Activated naive CD4-positive, alpha-beta T cell treated with anti-CD3 and anti-CD28 coated beads, Interleukin-2, amount 10 ng/mL, durations not matched to agents 7 days and 5 days (primary cell): ENCODE data around the gene TTC23.
A peak's percentile ranks its signal among the peaks of the same experiment; 100 is the strongest.

Source experiments
- CTCF ChIA-PET: fragments of 350-600 bp; sonication (Branson Sonifier 250); formaldehyde crosslinking; loops from one replicate; lab custom pipeline; 2021; ENCODE audit warnings: antibody characterized with exemption; lab: Charles Lee
- DNase-seq: peaks from one replicate; pipeline ENCODE4 v3.0.0-alpha.2; 2020
- H3K27ac Mint-ChIP-seq: one replicate; pipeline ENCODE4 v1.8.0; 2021; ENCODE audit warnings: mild to moderate bottlenecking, moderate library complexity, mixed read lengths
- H3K27me3 Mint-ChIP-seq: one replicate; pipeline ENCODE4 v1.8.0; 2021; ENCODE audit warnings: mild to moderate bottlenecking, mixed read lengths
- H3K36me3 Mint-ChIP-seq: one replicate; pipeline ENCODE4 v1.8.0; 2021; ENCODE audit warnings: mixed read lengths
- H3K4me1 Mint-ChIP-seq: one replicate; pipeline ENCODE4 v1.8.0; 2021; ENCODE audit warnings: mixed read lengths
- H3K4me3 Mint-ChIP-seq: one replicate; pipeline ENCODE4 v1.8.0; 2021; ENCODE audit warnings: mild to moderate bottlenecking, moderate library complexity, mixed read lengths
- H3K9me3 Mint-ChIP-seq: one replicate; pipeline ENCODE4 v1.8.0; 2021; ENCODE audit warnings: mixed read lengths

TTC23 gene

GRCh38 chr15:99103279-99103678 is 146.1 kb downstream of the TTC23 start:
- DNase-seq, result no peak
- Mint-ChIP-seq H3K9me3 (no peaks in the 10 kb centered on the region), H3K4me3 (no peak overlapping the region), H3K36me3 (no peaks in the 10 kb centered on the region), H3K4me1 (peaks cover 32% of the 10 kb centered on the region), H3K27me3 (peaks cover 85% of the 10 kb centered on the region), H3K27ac (no peak overlapping the region)
- CTCF ChIA-PET, result interaction anchor here (5.6 kb wide), 1 partner anchor 108 kb away, joined by 51 read pairs; no protein-coding TSS in a partner anchor

- Mint-ChIP-seq H3K4me3 (no peak overlapping the region), H3K27ac (no peak overlapping the region), H3K27me3 (peaks cover 83% of the 10 kb centered on the region), H3K36me3 (no peaks in the 10 kb centered on the region), H3K9me3 (no peaks in the 10 kb centered on the region), H3K4me1 (peaks cover 25% of the 10 kb centered on the region)
- DNase-seq, result no peak
- CTCF ChIA-PET, result interaction anchor here (0.6 to 5.6 kb wide), 5 partner anchors 26 to 473 kb away, joined by 3 to 51 read pairs (median 3); no protein-coding TSS in a partner anchor
Measured at GRCh38 chr15:99102332-99103235, 146.8 kb downstream of the TTC23 start.

DNA sequence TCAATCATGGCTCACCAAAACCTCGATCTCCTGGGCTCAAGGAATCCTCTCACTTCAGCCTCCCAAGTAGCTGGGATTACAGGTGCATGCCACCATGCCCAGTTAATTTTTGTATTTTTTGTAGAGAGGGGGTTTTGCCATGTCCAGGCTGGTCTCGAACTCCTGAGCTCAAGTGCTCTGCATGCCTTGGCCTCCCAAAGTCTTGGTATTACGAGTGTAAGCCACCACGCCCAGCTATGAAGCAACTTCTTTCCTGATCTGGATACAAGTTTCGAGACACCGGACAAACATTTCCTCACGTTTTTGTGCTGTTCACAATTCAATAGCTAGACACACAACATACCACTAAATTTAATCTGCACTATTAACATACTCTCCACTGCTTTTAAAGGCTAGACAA is 147.9 kb downstream of the TTC23 start:
- Mint-ChIP-seq H3K27ac (no peak overlapping the region), H3K9me3 (no peaks in the 10 kb centered on the region), H3K4me3 (no peak overlapping the region), H3K27me3 (peaks cover 80% of the 10 kb centered on the region), H3K36me3 (no peaks in the 10 kb centered on the region), H3K4me1 (peaks cover 15% of the 10 kb centered on the region)
- CTCF ChIA-PET, result interaction anchor here (0.7 to 5.6 kb wide), 12 partner anchors 10 to 455 kb away, joined by 3 to 51 read pairs (median 3); no protein-coding TSS in a partner anchor
- DNase-seq, result no peak

DNA sequence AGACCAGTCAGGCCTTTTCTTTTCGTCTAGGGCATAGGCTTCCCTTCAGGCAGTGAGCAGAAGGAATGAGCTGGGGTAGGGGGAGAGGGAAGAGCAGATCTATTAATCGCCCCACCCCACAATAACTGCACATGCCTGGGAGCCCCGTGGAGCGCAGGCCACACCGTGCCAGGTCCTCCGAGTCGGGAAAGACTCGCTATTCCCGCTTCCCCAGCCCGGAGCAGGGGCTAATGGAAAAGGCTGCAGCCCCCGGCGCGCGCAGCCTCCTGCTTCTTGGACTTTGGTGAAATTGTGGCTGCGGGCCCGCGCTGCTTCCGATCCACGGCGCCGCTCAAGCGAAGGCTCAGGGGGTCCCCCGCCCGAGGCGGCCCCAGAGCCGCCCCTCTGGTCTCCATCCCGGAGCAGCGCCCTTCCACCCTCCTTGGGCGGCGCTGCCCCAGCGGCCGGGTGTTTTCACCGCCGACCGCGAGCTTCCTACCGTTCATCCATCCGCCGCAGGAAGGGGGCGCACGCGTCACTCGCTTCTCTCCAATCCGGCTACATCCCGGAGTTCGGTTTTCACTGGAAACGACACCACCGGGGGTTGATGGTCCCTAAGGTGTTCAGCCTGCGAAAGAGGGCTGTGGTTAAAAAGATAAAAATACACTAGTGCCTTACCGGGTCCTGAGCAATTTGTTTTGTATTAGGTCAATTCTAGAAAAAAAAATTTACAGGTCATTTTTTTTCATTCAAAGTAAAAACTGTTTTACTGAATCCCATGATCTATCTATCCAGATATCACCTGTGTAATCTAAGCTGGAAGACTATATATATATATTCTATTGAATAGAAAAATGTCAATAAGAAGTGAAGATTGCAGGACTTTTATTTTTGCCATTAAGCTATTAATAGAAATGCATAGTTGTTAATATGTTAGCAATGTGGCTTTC is 148.9 kb downstream of the TTC23 start:
- Mint-ChIP-seq H3K27me3 (peaks cover 72% of the 10 kb centered on the region), H3K4me1 (peaks cover 8% of the 10 kb centered on the region), H3K27ac (peak overlapping the region; percentile 46), H3K36me3 (no peaks in the 10 kb centered on the region), H3K9me3 (no peaks in the 10 kb centered on the region), H3K4me3 (no peak overlapping the region)
- CTCF ChIA-PET, result interaction anchor here (0.6 to 5.6 kb wide), 21 partner anchors 9 to 1034 kb away, joined by 3 to 51 read pairs (median 3); no protein-coding TSS in a partner anchor
- peak; percentile 72 for DNase-seq

DNA sequence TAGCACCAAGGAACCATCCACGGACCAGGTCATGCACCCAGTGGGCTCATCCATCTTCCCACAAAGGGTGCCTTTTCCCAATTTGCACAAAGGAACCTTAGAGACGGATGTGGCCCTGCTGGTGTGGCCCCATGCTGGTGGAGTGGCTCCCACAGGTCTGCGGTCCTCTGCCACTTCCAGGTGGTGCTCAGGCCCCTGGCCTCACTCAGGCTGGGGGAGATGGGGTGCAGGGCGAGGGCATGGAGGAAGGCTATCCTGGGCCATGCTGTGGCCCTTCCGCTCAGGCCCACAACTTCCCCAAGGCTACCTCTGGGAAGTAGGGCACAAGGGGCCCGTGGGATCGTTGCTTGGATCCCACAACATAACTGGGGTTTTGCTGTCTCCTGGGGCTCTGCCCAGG is 149.7 kb downstream of the TTC23 start:
- no peak for DNase-seq
- Mint-ChIP-seq H3K4me3 (no peak overlapping the region), H3K9me3 (no peaks in the 10 kb centered on the region), H3K36me3 (no peaks in the 10 kb centered on the region), H3K4me1 (peaks cover 8% of the 10 kb centered on the region), H3K27me3 (peaks cover 65% of the 10 kb centered on the region), H3K27ac (no peak overlapping the region)
- CTCF ChIA-PET, result interaction anchor here (1.4 to 5.6 kb wide), 4 partner anchors 9 to 124 kb away, joined by 4 to 51 read pairs (median 6); no protein-coding TSS in a partner anchor

GRCh38 chr15:99098991-99099390 is 150.4 kb downstream of the TTC23 start:
- H3K27ac Mint-ChIP-seq, result no peak overlapping the region
- H3K4me1 Mint-ChIP-seq, result peaks cover 8% of the 10 kb centered on the region
- H3K9me3 Mint-ChIP-seq, result no peaks in the 10 kb centered on the region
- H3K4me3 Mint-ChIP-seq, result no peak overlapping the region
- H3K36me3 Mint-ChIP-seq, result no peaks in the 10 kb centered on the region
- CTCF ChIA-PET, result interaction anchor here (1.1 to 5.6 kb wide), 3 partner anchors 20 to 113 kb away, joined by 3 to 51 read pairs (median 4); no protein-coding TSS in a partner anchor
- no peak for DNase-seq
- peaks cover 61% of the 10 kb centered on the region for H3K27me3 Mint-ChIP-seq

GRCh38 chr15:99098426-99098825 is 151.0 kb downstream of the TTC23 start:
- Mint-ChIP-seq H3K27me3 (peaks cover 59% of the 10 kb centered on the region), H3K4me3 (no peak overlapping the region), H3K9me3 (no peaks in the 10 kb centered on the region), H3K27ac (no peak overlapping the region), H3K36me3 (no peaks in the 10 kb centered on the region), H3K4me1 (peaks cover 8% of the 10 kb centered on the region)
- CTCF ChIA-PET, result interaction anchor here (1.1 to 5.6 kb wide), 2 partner anchors 20 to 113 kb away, joined by 3 to 51 read pairs; no protein-coding TSS in a partner anchor
- DNase-seq, result no peak

DNA sequence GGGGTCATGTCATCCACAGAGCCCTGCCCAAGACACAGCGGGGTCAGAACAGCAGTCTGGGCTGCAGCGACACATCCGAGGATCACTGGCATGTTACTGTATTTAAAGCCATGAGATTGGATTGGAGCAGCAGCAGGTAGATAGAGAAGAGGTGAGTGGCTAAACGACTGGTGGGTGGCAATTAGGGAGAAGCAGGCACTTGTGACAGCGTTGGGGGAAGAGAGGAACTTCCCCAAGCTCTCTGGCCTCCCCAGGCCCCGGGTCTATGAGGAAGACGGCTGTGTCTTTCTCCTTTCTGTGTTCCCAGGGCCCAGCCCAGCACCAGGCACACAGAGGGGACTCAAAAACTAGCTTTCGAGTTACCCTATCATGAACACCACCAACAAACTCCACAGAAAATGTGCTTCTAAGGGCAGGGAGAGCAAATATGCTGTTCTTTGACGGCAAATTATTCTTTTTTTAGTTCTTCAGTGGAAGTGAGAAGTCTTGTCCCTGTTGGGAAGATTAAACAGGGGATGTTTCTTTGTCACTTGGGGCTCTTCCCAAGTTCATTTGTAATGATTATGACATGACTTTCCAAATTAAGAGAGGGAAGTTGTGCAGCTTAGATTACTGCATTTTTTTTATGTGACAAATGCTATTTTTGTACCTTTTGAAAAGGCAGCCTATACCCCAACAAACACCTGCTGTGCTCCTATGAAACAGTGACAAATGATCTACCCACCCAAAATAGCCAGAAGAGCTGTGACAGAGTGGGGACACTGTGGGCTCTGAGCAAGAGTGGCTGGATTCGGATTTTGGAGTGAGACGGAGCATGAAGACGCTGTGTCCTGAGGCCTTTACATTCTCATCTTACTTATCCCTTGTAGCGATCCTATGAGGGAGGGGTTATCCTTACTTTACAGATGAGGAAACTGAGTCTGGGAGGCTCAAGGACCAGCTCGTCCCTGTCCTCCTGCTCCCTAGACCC is 151.7 kb downstream of the TTC23 start:
- H3K27ac Mint-ChIP-seq, result no peak overlapping the region
- DNase-seq, result no peak
- no peak overlapping the region for H3K4me3 Mint-ChIP-seq
- H3K27me3 Mint-ChIP-seq, result peaks cover 52% of the 10 kb centered on the region
- CTCF ChIA-PET, result interaction anchor here (1.1 kb wide), 1 partner anchor 21 kb away, joined by 3 read pairs; no protein-coding TSS in a partner anchor
- H3K36me3 Mint-ChIP-seq, result no peaks in the 10 kb centered on the region
- peaks cover 10% of the 10 kb centered on the region for H3K4me1 Mint-ChIP-seq
- no peaks in the 10 kb centered on the region for H3K9me3 Mint-ChIP-seq

DNA sequence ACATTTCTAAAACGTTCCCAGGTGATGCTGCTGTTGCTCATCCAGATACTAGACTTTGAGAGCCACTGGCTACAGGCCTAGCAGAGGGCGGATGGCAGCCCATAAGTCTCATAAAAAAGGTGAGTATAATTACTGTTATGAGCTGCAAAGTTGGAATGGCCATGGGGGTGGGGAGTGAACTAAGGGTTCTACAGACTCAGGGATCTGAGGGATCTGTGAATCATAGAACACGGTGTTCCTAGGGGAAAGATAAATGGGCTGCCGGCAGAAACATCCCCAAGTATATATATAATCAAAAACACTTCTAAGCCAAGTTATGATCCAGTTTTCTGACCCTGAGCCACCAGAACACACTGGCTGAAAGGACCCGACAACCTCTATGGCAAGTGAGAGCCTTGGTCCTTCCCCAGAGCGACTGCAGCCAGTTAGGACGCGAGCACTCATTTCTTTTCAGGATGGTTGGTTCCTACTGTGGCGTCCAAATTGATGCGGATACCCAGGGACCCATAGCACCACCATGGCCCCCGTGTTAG is 152.4 kb downstream of the TTC23 start:
- H3K36me3 Mint-ChIP-seq, result no peaks in the 10 kb centered on the region
- CTCF ChIA-PET, result no interaction called here
- DNase-seq, result no peak
- H3K27me3 Mint-ChIP-seq, result peaks cover 44% of the 10 kb centered on the region
- no peaks in the 10 kb centered on the region for H3K9me3 Mint-ChIP-seq
- H3K27ac Mint-ChIP-seq, result no peak overlapping the region
- H3K4me1 Mint-ChIP-seq, result peaks cover 10% of the 10 kb centered on the region
- H3K4me3 Mint-ChIP-seq, result no peak overlapping the region

GRCh38 chr15:99096173-99096893 is 153.0 kb downstream of the TTC23 start:
- H3K27ac Mint-ChIP-seq, result no peak overlapping the region
- no peak for DNase-seq
- CTCF ChIA-PET, result no interaction called here
- H3K27me3 Mint-ChIP-seq, result peaks cover 38% of the 10 kb centered on the region
- H3K4me3 Mint-ChIP-seq, result no peak overlapping the region
- no peaks in the 10 kb centered on the region for H3K9me3 Mint-ChIP-seq
- H3K36me3 Mint-ChIP-seq, result no peaks in the 10 kb centered on the region
- peaks cover 7% of the 10 kb centered on the region for H3K4me1 Mint-ChIP-seq

GRCh38 chr15:99095626-99096025 is 153.8 kb downstream of the TTC23 start:
- Mint-ChIP-seq H3K4me1 (peaks cover 9% of the 10 kb centered on the region), H3K4me3 (no peak overlapping the region), H3K36me3 (no peaks in the 10 kb centered on the region), H3K27me3 (peaks cover 36% of the 10 kb centered on the region), H3K9me3 (no peaks in the 10 kb centered on the region), H3K27ac (no peak overlapping the region)
- CTCF ChIA-PET, result no interaction called here
- no peak for DNase-seq

DNA sequence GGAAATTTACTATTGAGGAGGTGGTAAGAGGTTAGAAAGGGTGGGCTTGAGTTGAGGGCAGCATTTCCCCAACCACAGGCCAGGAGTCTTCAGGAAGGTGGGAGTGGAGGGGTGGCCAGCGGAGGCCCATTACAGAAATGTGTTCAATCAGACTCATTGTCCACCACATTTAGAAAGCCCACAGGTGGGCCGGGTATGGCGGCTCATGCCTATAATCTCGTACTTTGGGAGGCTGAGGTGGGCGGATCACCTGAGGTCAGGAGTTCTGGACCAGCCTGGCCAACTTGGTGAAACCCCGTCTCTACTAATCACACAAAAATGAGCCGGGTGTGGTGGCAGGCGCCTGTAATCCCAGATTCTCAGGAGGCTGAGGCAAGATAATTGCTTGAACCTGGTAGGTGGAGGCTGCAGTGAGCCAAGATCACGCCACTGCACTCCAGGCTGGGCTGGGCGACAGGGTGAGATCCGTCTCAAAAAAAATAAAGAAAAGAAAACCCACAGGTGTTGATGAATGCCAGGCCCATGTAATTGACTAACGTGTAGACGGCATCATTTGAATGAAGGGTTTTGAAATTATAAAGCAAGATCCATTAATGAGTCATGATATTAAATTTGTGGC is 156.7 kb downstream of the TTC23 start:
- Mint-ChIP-seq H3K27ac (no peak overlapping the region), H3K4me3 (no peak overlapping the region), H3K9me3 (no peaks in the 10 kb centered on the region), H3K4me1 (peaks cover 11% of the 10 kb centered on the region), H3K36me3 (no peaks in the 10 kb centered on the region), H3K27me3 (peaks cover 18% of the 10 kb centered on the region)
- DNase-seq, result no peak
- CTCF ChIA-PET, result interaction anchor here (1.7 kb wide), 1 partner anchor 14 kb away, joined by 4 read pairs; no protein-coding TSS in a partner anchor
